ENCODE data around the gene NSMCE3.
"Not testable (repeated sequence)": the region's sequence is repeated elsewhere in the genome, so short reads cannot be mapped to it uniquely, and the experiment has no call there.

Gene NSMCE3

GRCh38 chr15:29239395-29239794, 30.2 kb downstream of the NSMCE3 start:
- H3K4me1 ChIP-seq (ENCODE audit: insufficient read depth, low read length), result peaks cover 6% of the 10 kb centered on the region; the same call in 1 of the 2 replicates
- no peak overlapping the region for H3K9ac ChIP-seq (ENCODE audit: low read depth, low read length)
- peaks cover 4% of the 10 kb centered on the region; the same call in 1 of the 2 replicates for H3K9me3 ChIP-seq (ENCODE audit: insufficient read depth, low read depth, low read length)
- H3K36me3 ChIP-seq (ENCODE audit: insufficient read depth, low read depth, low read length), result no peaks in the 10 kb centered on the region
- H3K27ac ChIP-seq (ENCODE audit: low read length), result no peak overlapping the region
- H3K27me3 ChIP-seq (ENCODE audit: insufficient read depth, low read length), result no peaks in the 10 kb centered on the region
- H3K4me3 ChIP-seq (ENCODE audit: low read length), result no peak overlapping the region

DNA sequence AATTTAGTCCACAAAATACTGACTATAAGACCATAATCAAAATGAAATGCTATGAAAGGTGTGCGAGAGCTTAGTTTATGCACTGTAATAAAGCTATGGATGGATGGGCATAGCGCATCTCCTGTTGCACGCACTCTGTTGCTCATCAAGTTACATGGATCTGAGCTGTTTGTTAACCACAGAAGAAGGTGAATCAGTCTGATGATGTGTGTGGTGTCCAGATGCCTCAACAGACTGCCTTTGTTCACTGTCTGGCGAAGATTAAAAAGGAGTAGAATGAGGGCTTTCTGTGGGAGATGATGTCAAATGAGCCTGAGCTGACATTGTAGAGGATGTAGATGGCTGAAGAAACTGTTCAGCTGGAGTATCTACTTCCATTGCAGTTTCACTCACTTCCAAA, 36.1 kb downstream of the NSMCE3 start:
- no peak overlapping the region for H3K4me3 ChIP-seq (ENCODE audit: low read length)
- no peaks in the 10 kb centered on the region for H3K27me3 ChIP-seq (ENCODE audit: insufficient read depth, low read length)
- H3K9ac ChIP-seq (ENCODE audit: low read depth, low read length), result no peak overlapping the region
- H3K27ac ChIP-seq (ENCODE audit: low read length), result no peak overlapping the region
- H3K36me3 ChIP-seq (ENCODE audit: insufficient read depth, low read depth, low read length), result no peaks in the 10 kb centered on the region
- H3K4me1 ChIP-seq (ENCODE audit: insufficient read depth, low read length), result no peaks in the 10 kb centered on the region
- H3K9me3 ChIP-seq (ENCODE audit: insufficient read depth, low read depth, low read length), result peaks cover 4% of the 10 kb centered on the region; the same call in 1 of the 2 replicates

DNA sequence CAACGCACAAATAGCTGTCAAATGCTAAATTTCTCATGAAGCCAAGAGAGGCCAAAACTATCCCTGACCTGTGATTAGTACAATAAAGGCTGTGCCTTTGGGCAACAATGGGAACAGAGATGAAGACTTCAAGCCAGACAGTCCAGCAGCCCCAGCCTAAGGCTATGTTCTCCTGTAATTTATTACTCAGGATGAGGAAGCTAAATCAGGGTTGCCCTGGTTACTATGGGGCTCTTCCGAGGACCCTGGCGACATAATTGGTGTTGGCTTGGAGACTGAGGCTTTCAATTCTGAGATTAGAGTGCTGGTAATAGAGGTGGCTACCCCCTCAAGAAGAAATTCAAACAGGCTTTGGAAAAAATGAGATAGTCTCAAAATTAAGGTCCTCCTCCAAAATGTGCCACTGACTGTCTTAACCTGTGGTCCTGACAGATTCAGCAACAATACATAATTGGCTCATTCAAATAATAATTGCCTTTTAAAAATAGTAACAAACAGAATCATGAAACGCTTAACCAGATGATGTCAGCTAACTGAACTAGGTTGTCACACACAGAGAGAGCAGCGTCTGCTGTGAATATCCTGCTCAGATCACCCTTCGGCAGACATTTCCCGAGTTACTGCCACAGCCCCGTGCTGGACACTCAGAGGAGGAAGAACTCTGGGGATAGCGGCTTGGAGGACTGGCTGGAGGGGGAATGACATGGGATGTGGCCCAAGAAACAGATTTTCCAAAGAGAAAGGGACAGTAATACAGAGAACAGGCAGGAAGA, 43.0 kb downstream of the NSMCE3 start:
- Histone ChIP-seq H3K9me3 (ENCODE audit: insufficient read depth, low read depth, low read length) (no peaks in the 10 kb centered on the region), H3K4me1 (ENCODE audit: insufficient read depth, low read length) (no peaks in the 10 kb centered on the region), H3K9ac (ENCODE audit: low read depth, low read length) (no peak overlapping the region), H3K36me3 (ENCODE audit: insufficient read depth, low read depth, low read length) (no peaks in the 10 kb centered on the region), H3K27ac (ENCODE audit: low read length) (no peak overlapping the region), H3K4me3 (ENCODE audit: low read length) (no peak overlapping the region), H3K27me3 (ENCODE audit: insufficient read depth, low read length) (no peaks in the 10 kb centered on the region)

DNA sequence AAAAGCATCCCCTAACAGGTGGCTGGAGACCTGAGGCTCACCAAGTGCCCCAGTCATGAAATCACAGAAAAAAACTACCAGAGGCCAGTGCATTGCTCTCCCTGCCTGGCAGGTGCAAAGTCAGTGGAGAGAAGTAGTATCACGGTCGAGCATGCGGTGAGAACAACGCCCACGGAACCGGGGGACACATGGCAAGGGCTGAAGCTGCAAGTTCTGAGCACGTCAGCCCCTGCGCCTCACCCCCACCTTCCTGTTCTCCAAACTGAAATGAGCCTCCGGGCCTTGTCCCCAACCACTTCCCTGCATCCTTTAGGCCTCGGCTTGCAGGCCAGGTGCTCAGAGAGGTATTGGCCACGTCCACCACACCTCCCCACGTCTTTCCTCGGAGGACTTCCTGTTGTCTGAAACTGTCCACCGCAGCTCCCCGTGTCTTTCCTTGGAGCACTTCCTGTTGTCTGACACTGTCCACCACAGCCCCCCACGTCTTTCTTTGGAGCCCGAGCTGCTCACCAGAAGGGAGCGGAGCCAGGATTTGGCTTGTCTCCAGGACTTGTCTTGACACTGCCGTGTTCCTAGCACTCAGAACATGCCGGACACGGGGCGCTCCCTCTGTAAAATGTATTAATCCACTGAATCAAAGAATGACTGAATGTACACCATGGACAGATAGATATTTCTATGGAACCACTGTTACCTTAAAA, 43.9 kb downstream of the NSMCE3 start:
- H3K4me1 ChIP-seq (ENCODE audit: insufficient read depth, low read length), result no peaks in the 10 kb centered on the region
- no peak overlapping the region for H3K27ac ChIP-seq (ENCODE audit: low read length)
- H3K36me3 ChIP-seq (ENCODE audit: insufficient read depth, low read depth, low read length), result no peaks in the 10 kb centered on the region
- no peak overlapping the region for H3K4me3 ChIP-seq (ENCODE audit: low read length)
- H3K9me3 ChIP-seq (ENCODE audit: insufficient read depth, low read depth, low read length), result no peaks in the 10 kb centered on the region
- H3K9ac ChIP-seq (ENCODE audit: low read depth, low read length), result no peak overlapping the region
- no peaks in the 10 kb centered on the region for H3K27me3 ChIP-seq (ENCODE audit: insufficient read depth, low read length)

- not testable (repeated sequence) for H3K4me1 ChIP-seq (ENCODE audit: insufficient read depth, low read length); H3K9me3 ChIP-seq (ENCODE audit: insufficient read depth, low read depth, low read length); H3K4me3 ChIP-seq (ENCODE audit: low read length); H3K27me3 ChIP-seq (ENCODE audit: insufficient read depth, low read length); H3K9ac ChIP-seq (ENCODE audit: low read depth, low read length); H3K36me3 ChIP-seq (ENCODE audit: insufficient read depth, low read depth, low read length); H3K27ac ChIP-seq (ENCODE audit: low read length)
Observed at GRCh38 chr15:29224987-29225363, 44.6 kb downstream of the NSMCE3 start.

GRCh38 chr15:29224235-29224986, 45.2 kb downstream of the NSMCE3 start:
- H3K9me3 ChIP-seq (ENCODE audit: insufficient read depth, low read depth, low read length); H3K27ac ChIP-seq (ENCODE audit: low read length); H3K4me3 ChIP-seq (ENCODE audit: low read length); H3K9ac ChIP-seq (ENCODE audit: low read depth, low read length); H3K36me3 ChIP-seq (ENCODE audit: insufficient read depth, low read depth, low read length); H3K4me1 ChIP-seq (ENCODE audit: insufficient read depth, low read length); H3K27me3 ChIP-seq (ENCODE audit: insufficient read depth, low read length): not testable (repeated sequence)

- H3K4me3 ChIP-seq (ENCODE audit: low read length), result no peak overlapping the region
- H3K9ac ChIP-seq (ENCODE audit: low read depth, low read length), result no peak overlapping the region
- no peaks in the 10 kb centered on the region for H3K36me3 ChIP-seq (ENCODE audit: insufficient read depth, low read depth, low read length)
- H3K4me1 ChIP-seq (ENCODE audit: insufficient read depth, low read length), result no peaks in the 10 kb centered on the region
- H3K9me3 ChIP-seq (ENCODE audit: insufficient read depth, low read depth, low read length), result no peaks in the 10 kb centered on the region
- no peak overlapping the region for H3K27ac ChIP-seq (ENCODE audit: low read length)
- no peaks in the 10 kb centered on the region for H3K27me3 ChIP-seq (ENCODE audit: insufficient read depth, low read length)
Observed at GRCh38 chr15:29223640-29224039, 46.0 kb downstream of the NSMCE3 start.

GRCh38 chr15:29222129-29222853, 47.3 kb downstream of the NSMCE3 start:
- Histone ChIP-seq H3K9ac (ENCODE audit: low read depth, low read length) (no peak overlapping the region), H3K36me3 (ENCODE audit: insufficient read depth, low read depth, low read length) (no peaks in the 10 kb centered on the region), H3K27me3 (ENCODE audit: insufficient read depth, low read length) (no peaks in the 10 kb centered on the region), H3K27ac (ENCODE audit: low read length) (no peak overlapping the region), H3K4me3 (ENCODE audit: low read length) (no peak overlapping the region), H3K9me3 (ENCODE audit: insufficient read depth, low read depth, low read length) (no peaks in the 10 kb centered on the region), H3K4me1 (ENCODE audit: insufficient read depth, low read length) (no peaks in the 10 kb centered on the region; the same call in 1 of the 2 replicates)

GRCh38 chr15:29220852-29221251, 48.8 kb downstream of the NSMCE3 start:
- H3K27ac ChIP-seq (ENCODE audit: low read length), result no peak overlapping the region
- no peaks in the 10 kb centered on the region for H3K27me3 ChIP-seq (ENCODE audit: insufficient read depth, low read length)
- no peak overlapping the region for H3K4me3 ChIP-seq (ENCODE audit: low read length)
- no peak overlapping the region for H3K9ac ChIP-seq (ENCODE audit: low read depth, low read length)
- H3K9me3 ChIP-seq (ENCODE audit: insufficient read depth, low read depth, low read length), result no peaks in the 10 kb centered on the region
- H3K4me1 ChIP-seq (ENCODE audit: insufficient read depth, low read length), result no peaks in the 10 kb centered on the region; the same call in 1 of the 2 replicates
- no peaks in the 10 kb centered on the region for H3K36me3 ChIP-seq (ENCODE audit: insufficient read depth, low read depth, low read length)

DNA sequence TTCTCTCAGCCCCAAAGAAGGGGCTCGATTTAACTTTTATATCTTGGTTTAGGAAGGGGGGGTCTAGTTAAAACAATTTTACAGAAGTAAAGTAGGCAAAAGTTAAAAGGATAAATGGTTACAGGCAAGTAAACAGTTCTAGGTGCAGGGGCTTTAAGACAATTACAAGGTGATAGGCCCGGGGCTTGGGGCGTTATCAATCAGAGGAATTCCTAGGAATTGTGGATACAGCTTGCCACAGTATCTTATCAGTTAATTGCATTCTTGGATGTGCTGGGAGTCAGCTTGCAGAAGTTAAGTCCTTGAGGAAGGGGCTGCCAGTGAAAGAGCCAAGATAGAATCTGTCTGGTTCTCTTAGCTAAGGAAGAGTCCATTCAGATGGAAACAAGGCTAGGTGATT, 52.7 kb downstream of the NSMCE3 start:
- no peaks in the 10 kb centered on the region for H3K36me3 ChIP-seq (ENCODE audit: insufficient read depth, low read depth, low read length)
- no peaks in the 10 kb centered on the region for H3K9me3 ChIP-seq (ENCODE audit: insufficient read depth, low read depth, low read length)
- H3K27ac ChIP-seq (ENCODE audit: low read length), result no peak overlapping the region
- H3K4me3 ChIP-seq (ENCODE audit: low read length), result no peak overlapping the region
- H3K27me3 ChIP-seq (ENCODE audit: insufficient read depth, low read length), result no peaks in the 10 kb centered on the region
- H3K4me1 ChIP-seq (ENCODE audit: insufficient read depth, low read length), result no peaks in the 10 kb centered on the region; the same call in 1 of the 2 replicates
- no peak overlapping the region for H3K9ac ChIP-seq (ENCODE audit: low read depth, low read length)

Data from iPS-20b (cell line).